Ovary (tissue), 9 donors: Measurements from ENCODE around the gene PTGES2. TPM values are rescaled to one million over a fixed set of nuclear protein-coding genes. Genes with fewer than 3 reads are reported as not detected.

Experiments
- DNase-seq, 5 donors: peaks; one replicate each; pipeline ENCODE4 v3.0.0-alpha.2; 2019 to 2020
- H3K27ac ChIP-seq, 2 donors: fragments of 200-600 bp; one replicate each; pipeline versions ENCODE4 v1.5.1 to v1.8.0; 2019 to 2022
- H3K27me3 ChIP-seq: fragments of 200-600 bp; one replicate; pipeline ENCODE4 v1.8.0; 2022
- H3K36me3 ChIP-seq: fragments of 200-600 bp; sonication (generic); one replicate; pipeline ENCODE4 v1.5.1; 2019
- H3K4me1 ChIP-seq: one replicate; pipeline ENCODE4 v1.8.1; 2013; ENCODE audit warnings: mild to moderate bottlenecking, moderate library complexity; ENCODE audit not compliant: insufficient read depth
- H3K4me3 ChIP-seq: fragments of 200-600 bp; sonication (generic); one replicate; pipeline ENCODE4 v1.5.1; 2017
- H3K9me3 ChIP-seq, 2 donors: fragments of 200-600 bp in 1 of 2; sonication (generic) in 1 of 2; one replicate each; pipeline versions ENCODE4 v1.5.1 to v1.8.1; 2013 to 2019; ENCODE audit warnings: mild to moderate bottlenecking in 1 of 2, moderate library complexity in 1 of 2
- EP300 ChIP-seq: sonication (generic); formaldehyde crosslinking; IDR thresholded peaks from one replicate; pipeline ENCODE4 v1.6.1; 2017; ENCODE audit warnings: antibody characterized with exemption
- POLR2A ChIP-seq: fragments of 450-650 bp; IDR thresholded peaks from one replicate; pipeline ENCODE4 v1.6.1; 2017; ENCODE audit warnings: antibody characterized with exemption, mild to moderate bottlenecking, moderate library complexity
- WGBS, 3 donors: extraction: QIAGEN DNeasy Blood & Tissue Kit in 1 of 3; methylation state at CpG; one replicate each; pipeline versions ENCODE4 v1.1.5 to v1.1.7; 2013 to 2017; 5-methylcytosine and 5-hydroxymethylcytosine counted together
- intact Hi-C, 4 donors: fragments of 100-400 bp; cut with DNase I; formaldehyde crosslinking; loops; one replicate each; pipeline versions ENCODE4 v1.11.0 to v1.15.1; 2022 to 2023
- polyA plus RNA-seq, 2 donors: library from polyadenylated mRNA; stranded (reverse); fragments of 200-250 nt in 1 of 2; fragments of 350-450 nt in 1 of 2; fragmentation: Illumina TruSeq in 1 of 2; extraction: RNeasy Lipid Tissue Mini Kit (QIAGEN cat#74804) in 1 of 2; gene quantifications; one replicate each; pipeline ENCODE4 v1.2.3, GENCODE V29; 2013 to 2014
- total RNA-seq, 7 donors: library from RNA; depleted of rRNA in 2 of 7; stranded (reverse); fragments of >200 nt in 2 of 7; fragmentation: NEBNext Ultra II Directional in 3 of 7; extraction: Animal tissue kit (Norgen Biotek cat#: 25700) in 3 of 7; gene quantifications; one replicate each; pipeline versions ENCODE4 v1.1.0 to v1.2.4, GENCODE V29; 2016 to 2023
- TF ChIP-seq, protein P1 (sequence below), 3 donors: fragments of 450-650 bp in 2 of 3; fragments of 200-600 bp in 1 of 3; IDR thresholded peaks; one replicate each; pipeline versions ENCODE4 v1.5.1 to v1.8.0; 2016 to 2022; ENCODE audit warnings: antibody characterized with exemption in 3 of 3, mild to moderate bottlenecking in 1 of 3
- donor health status: DM: no; HTN: no; CAD: no; lungs with moderate emphysema.
- donor health status: DM: no; HTN: no; CAD: no.
- donor health status: Bipolar disorder and iron deficiency.
- donor health status: DM: yes; HTN: yes; CAD: no.
- donor health status: DM: no; HTN: no; CAD: no.
- donor health status: DM: yes; HTN: yes; CAD: no.

The PTGES2 gene
- total and polyA plus RNA-seq, 9 donors = 19.6 to 69.5 (median 59.0) TPM

- TF ChIP-seq POLR2A = no peak
- no peak for TF ChIP-seq EP300
- TF ChIP-seq, protein P1, sequence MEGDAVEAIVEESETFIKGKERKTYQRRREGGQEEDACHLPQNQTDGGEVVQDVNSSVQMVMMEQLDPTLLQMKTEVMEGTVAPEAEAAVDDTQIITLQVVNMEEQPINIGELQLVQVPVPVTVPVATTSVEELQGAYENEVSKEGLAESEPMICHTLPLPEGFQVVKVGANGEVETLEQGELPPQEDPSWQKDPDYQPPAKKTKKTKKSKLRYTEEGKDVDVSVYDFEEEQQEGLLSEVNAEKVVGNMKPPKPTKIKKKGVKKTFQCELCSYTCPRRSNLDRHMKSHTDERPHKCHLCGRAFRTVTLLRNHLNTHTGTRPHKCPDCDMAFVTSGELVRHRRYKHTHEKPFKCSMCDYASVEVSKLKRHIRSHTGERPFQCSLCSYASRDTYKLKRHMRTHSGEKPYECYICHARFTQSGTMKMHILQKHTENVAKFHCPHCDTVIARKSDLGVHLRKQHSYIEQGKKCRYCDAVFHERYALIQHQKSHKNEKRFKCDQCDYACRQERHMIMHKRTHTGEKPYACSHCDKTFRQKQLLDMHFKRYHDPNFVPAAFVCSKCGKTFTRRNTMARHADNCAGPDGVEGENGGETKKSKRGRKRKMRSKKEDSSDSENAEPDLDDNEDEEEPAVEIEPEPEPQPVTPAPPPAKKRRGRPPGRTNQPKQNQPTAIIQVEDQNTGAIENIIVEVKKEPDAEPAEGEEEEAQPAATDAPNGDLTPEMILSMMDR (IDR thresholded peaks at IDR 0.05) = no peak
- H3K27ac ChIP-seq = peak overlapping the region in 1 of 2 donors; percentile 60
- intact Hi-C loops = no loop called here
- H3K4me3 ChIP-seq = peak overlapping the region; percentile 85
- peak in 1 of 5 donors; percentile 52 for DNase-seq
- H3K9me3 ChIP-seq = no peaks in the 10 kb centered on the region
- peaks cover 3% of the 10 kb centered on the region for H3K4me1 ChIP-seq
- H3K36me3 ChIP-seq = no peaks in the 10 kb centered on the region
- 7 to 26% (median 16%) methylated on average over 11 of the region's 11 CpGs for WGBS, 3 donors
- H3K27me3 ChIP-seq = no peaks in the 10 kb centered on the region
These were observed 31.9 kb upstream of the PTGES2 start for GRCh38 chr9:128159522-128159783.

DNA sequence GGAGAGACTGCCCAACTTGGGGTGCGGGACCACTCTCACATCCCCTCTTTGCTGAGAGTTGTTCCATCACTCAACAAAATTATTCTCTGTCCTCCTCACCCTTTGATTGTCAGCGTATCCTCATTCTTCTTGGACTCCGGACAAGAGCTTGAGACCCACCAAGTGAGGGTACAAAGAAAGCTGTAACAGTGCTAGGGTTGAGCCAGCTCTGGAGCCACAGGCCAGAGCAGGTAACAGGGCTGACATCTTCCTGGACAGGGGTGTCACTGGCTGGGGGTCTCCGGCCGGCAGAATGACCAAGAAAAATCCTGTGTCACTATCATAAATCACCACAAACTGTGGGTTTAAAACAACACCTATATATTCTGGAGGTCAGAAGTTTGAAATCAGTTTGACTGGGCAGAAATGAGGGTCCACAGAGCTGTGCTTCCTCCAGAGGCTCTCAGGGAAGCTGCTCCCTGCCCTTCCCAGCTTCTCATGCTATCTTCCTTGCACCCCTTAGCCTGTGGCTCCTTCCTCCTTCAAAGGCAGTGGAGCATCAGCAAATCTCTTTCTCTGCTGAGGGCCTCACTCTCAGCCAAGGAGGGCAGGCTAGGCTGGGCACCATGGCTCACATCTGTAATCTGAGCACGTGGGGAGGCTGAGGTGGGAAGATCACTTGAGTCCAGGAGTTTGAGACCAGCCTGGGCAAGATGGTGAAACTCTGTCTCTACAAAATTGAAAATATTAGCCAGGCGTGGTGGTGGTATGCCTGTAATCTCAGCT is 28.4 kb upstream of the PTGES2 start:
- intact Hi-C loops = no loop called here
- 75 to 76% (median 76%) methylated on average over 7 of the region's 7 CpGs for whole genome bisulfite sequencing, 3 donors
- Histone ChIP-seq H3K27ac (no peak overlapping the region), H3K27me3 (no peaks in the 10 kb centered on the region), H3K9me3 (no peaks in the 10 kb centered on the region), H3K4me3 (no peak overlapping the region), H3K36me3 (no peaks in the 10 kb centered on the region), H3K4me1 (peaks cover 3% of the 10 kb centered on the region)
- peak in 1 of 5 donors; percentile 5 for DNase-seq
- TF ChIP-seq EP300 = no peak
- TF ChIP-seq POLR2A = no peak
- TF ChIP-seq, protein P1 (IDR thresholded peaks at IDR 0.05) = no peak

DNA sequence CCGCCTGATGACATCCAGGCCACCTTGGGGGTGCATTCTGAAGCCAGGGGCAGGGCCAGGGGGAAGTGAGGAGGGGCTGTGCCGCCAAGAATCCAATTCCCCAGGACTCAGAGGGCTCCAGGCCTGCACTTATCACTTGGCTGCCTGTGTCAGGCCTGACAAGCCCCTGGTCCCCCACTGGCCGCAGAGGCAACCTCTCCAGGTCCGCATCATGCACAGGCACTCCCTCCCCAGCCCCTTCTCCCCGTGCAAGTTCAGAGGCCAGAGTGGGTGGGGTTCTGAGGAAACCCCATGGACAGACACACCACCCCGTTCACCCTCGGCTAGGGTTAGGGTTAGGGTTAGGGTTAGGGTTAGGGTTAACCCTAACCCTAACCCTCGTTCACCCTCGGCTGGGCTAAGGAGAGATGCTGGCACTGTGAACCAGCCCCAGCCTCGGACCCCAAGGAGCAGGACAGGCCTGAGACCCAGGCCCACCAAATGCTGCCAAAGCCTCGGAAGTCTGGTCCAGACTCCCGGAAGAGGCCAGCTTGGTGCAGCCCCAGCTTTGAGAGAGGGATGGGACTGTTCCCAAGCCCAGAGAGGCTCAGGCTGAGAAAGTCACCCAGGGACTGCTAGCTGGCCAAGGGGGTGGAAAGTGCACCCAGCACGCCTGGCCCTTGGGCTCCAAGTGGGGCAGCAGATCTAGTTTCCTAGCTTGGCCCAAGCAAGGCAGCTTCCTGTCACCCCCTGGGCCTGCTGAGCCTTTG is 26.6 kb upstream of the PTGES2 start:
- H3K27ac ChIP-seq = no peak overlapping the region
- WGBS, 3 donors = 83 to 88% (median 86%) methylated on average over 13 of the region's 13 CpGs
- no peaks in the 10 kb centered on the region for H3K27me3 ChIP-seq
- no peaks in the 10 kb centered on the region for H3K9me3 ChIP-seq
- H3K4me1 ChIP-seq = no peaks in the 10 kb centered on the region
- no peaks in the 10 kb centered on the region for H3K36me3 ChIP-seq
- intact Hi-C loops = no loop called here
- H3K4me3 ChIP-seq = no peak overlapping the region
- peak in 1 of 5 donors; percentile 19 for DNase-seq
- TF ChIP-seq POLR2A = no peak
- TF ChIP-seq EP300 = no peak

DNA sequence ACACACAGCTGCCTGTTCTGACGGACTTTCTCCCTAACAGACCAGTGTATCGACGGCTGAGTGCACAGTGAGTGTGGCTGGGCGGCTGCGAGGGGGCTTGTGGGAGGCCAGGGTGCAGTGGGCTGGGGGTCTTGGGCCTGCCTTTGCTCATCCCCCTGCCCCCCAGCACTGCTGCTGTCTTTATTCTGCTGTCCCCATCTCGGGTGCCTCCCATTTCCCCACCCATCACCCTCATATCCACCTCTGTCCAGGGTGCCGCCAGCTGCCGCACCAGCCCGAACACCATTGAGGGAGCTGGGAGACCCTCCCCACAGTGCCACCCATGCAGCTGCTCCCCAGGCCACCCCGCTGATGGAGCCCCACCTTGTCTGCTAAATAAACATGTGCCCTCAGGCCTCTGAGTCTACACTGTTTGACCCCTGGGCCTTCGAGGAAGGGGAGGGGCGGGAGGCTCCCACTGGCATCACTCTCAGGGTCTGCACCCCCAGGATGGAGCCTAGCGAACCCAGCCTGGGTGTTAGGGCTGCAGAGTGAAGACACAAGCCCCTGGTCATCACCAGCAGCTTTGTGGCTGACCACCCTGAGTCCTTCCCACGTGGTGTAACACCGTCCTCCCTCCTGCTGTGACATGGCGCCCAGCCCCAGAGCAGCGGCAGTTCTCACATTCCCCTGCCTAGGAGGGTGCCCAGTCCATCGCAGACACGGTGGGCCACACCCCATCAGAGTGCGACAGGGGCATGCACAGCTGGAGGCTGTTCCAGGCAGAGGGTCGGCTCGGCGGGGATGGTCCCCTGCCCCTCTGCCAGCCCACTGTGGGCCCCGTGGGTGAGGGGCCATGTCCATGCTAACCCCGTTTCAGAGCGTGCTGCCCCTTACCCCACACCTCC is 25.8 kb upstream of the PTGES2 start:
- Histone ChIP-seq H3K4me1 (no peaks in the 10 kb centered on the region), H3K4me3 (no peak overlapping the region), H3K27me3 (no peaks in the 10 kb centered on the region), H3K9me3 (no peaks in the 10 kb centered on the region), H3K27ac (no peak overlapping the region), H3K36me3 (no peaks in the 10 kb centered on the region)
- peak in 1 of 5 donors; percentile 19 for DNase-seq
- TF ChIP-seq EP300 = no peak
- TF ChIP-seq, protein P1 (IDR thresholded peaks at IDR 0.05) = no peak
- no peak for TF ChIP-seq POLR2A
- 83 to 88% (median 83%) methylated on average over 25 to 26 of the region's 26 CpGs for WGBS, 3 donors
- intact Hi-C loops = no loop called here
